GM13976 (cell line): ENCODE measurements around the gene EHMT1.
"Not testable (repeated sequence)": the region's sequence is repeated elsewhere in the genome, so short reads cannot be mapped to it uniquely, and the experiment has no call there.

Experiments used
- DNase-seq: peaks from one replicate; pipeline ENCODE4 v3.0.0; 2012; ENCODE audit warnings: low spot score
- in situ Hi-C: fragments of 300-500 bp; cut with MboI; formaldehyde crosslinking; loops from one replicate; pipeline ENCODE4 v1.12.0; 2022; ENCODE audit warnings: low sequenced_read_pairs, mixed read lengths, inconsistent platforms; ENCODE audit not compliant: unreplicated experiment
- TF ChIP-seq, protein P1 (sequence below): IDR thresholded peaks from 2 replicates; pipeline ENCODE4 v1.5.1; 2012; ENCODE audit warnings: borderline replicate concordance, mild to moderate bottlenecking; ENCODE audit not compliant: insufficient read depth; ENCODE audit errors: extremely low read depth, missing control alignments, control extremely low read depth

The EHMT1 gene

DNA sequence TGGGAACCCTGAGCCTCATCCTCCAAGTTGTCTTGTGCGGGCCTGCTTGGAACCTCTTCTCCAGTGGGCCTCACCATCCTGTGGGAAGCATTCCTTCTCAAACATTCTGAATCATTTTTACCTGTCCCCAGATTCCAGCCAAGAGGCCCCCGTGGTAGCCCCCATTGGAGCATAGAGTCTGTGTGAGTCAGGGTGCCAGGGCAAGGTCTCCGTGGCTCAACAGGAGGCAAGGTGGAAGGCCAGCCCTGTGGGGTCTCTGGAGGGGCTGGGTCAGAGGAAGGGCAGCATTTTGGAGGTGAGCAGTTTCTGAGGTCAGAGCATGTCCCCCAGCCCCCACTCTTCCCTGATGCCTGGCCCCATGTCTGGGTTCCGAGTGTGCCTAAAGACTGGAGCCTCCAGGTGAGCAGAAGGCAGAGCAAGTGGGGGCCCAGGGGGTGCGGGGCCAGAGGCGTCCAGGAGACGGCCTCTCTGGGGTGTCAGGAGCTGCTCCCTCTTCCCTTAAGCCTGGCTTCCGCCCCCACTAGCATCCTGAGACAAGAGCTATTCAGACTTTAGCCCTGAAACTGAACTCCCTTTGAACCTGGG is 260.9 kb downstream of the EHMT1 start:
- DNase-seq = peak; percentile 32
- TF ChIP-seq, protein P1, sequence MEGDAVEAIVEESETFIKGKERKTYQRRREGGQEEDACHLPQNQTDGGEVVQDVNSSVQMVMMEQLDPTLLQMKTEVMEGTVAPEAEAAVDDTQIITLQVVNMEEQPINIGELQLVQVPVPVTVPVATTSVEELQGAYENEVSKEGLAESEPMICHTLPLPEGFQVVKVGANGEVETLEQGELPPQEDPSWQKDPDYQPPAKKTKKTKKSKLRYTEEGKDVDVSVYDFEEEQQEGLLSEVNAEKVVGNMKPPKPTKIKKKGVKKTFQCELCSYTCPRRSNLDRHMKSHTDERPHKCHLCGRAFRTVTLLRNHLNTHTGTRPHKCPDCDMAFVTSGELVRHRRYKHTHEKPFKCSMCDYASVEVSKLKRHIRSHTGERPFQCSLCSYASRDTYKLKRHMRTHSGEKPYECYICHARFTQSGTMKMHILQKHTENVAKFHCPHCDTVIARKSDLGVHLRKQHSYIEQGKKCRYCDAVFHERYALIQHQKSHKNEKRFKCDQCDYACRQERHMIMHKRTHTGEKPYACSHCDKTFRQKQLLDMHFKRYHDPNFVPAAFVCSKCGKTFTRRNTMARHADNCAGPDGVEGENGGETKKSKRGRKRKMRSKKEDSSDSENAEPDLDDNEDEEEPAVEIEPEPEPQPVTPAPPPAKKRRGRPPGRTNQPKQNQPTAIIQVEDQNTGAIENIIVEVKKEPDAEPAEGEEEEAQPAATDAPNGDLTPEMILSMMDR = no peak
- in situ Hi-C loops = no loop called here

DNA sequence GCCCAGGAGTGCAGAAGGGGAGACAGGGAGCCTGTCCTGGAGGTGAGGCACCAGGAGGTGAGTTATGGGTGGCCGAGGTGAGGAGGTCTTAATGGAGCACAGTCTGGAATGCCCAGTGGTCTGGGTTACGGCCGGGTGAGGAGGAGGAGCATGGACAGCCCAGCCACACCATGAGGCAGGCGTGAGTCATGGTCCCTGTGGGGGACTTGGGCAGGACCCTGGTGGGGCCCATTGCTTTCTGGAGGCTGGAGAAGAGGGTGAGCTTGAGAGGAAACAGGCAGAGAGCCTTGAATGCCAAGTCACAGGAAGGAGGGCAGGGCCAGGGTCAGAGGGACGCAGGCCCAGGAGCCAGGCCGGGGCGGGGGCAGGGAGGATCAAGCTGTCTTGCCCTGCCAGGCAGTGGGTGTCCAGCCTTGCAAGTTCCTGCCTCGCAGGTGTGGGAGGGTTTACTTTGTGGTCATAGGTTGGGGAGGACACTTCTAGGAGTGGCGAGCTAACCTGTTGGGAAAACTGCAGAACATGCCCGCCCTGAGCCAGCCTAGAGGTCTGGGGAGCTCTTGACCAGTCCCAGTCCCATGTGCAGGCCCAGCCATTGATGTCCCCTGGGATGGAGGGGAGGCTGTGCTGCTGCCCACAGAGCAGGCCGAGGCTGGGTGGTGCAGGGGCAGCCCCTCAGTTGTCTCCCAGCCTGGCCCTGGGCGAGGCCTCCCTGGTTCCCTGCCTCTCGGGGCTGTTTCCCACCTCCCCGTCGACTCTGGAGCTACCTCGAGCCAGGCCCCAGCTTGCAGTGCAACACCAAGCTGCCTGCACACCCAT is 261.6 kb downstream of the EHMT1 start:
- peak; percentile 32 for DNase-seq
- in situ Hi-C loops = no loop called here
- TF ChIP-seq, protein P1 = no peak

DNA sequence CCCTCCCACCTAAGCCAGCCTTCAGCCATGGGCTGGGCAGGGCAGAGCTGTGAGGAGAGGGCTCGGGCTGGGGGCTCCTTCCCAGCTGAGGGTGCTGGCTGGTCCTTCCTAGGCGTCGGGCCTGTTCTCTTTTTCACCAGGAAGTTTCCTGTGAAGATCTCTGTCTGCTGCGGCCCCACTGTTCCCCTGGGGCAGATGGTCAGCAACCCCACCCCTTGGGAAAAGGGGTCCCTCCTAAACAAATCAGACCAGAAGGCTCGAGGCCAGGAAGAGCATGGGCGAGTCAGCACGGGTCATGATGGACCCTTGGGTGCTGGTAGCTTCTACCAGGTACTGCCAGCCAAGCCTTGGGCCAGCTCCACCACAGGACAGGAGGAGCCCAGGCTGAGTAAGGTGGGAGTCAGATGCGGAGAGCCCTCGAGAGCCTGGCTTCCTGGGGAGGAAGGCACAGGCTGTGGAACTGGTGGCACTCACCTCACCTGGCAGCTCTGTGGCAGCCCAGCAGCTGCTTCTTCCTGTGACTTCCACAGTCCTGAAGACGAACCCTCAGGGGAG is 262.2 kb downstream of the EHMT1 start:
- TF ChIP-seq, protein P1 = no peak
- in situ Hi-C loops = no loop called here
- DNase-seq = peak; percentile 26

DNA sequence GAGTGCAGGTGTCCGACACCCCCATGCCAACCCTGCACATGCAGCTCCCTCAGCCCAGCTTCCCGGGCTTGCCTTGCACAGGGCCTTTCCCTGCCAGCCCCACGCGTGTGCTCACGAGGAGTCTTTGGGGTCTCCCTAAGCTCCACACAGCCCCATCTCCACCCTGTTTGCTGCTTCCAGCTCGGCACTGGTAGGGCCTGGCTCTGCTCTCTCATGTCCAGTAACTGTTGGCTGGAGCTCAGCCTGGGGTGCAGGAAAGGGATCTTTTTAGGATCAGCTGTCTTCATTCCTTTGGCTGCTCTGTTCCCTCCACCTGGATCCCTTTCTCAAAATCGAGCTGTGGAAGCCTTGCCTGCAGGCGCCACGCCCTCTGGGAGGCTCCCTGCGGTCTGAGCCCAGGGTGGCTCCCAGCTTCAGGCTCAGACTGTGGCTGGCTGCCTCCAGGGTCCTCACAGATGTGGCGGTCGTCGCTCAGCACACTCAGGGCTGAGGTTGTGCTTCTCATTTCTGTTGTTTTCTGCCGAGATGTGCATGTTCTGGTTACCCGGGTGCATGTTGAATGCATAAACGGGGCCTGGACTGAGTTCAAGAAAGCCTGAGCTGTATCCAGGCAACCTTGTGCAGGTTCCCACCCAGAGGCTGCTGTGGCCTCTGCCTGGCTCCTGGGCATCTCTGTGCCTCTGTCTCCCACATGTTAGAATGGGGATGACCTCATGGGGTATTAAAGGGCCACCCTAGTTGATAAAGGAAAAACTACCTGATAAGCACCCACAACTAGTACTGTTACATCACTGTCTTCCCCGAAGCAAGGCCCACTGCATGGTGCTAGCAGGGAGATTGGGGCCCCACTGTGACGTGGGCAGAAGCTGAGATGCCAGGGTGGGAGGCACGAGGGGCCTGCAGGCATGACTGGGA is 263.0 kb downstream of the EHMT1 start:
- in situ Hi-C loops = no loop called here
- TF ChIP-seq, protein P1 = no peak
- DNase-seq = no peak

DNA sequence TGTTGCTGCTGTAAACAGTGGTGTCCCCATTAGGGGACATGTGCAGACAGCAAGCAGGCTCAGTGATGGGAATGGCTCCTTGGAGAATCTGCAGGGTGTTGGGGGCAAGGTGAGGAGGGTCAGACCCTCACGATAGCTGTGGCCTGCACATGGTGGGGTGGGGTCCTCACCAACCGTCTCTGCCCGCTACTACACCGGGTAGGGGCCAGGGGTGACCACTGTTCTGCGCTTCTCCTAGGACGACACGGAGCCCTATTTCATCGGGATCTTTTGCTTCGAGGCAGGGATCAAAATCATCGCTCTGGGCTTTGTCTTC is 263.7 kb downstream of the EHMT1 start:
- TF ChIP-seq, protein P1 = no peak
- DNase-seq = no peak
- in situ Hi-C loops = no loop called here

DNA sequence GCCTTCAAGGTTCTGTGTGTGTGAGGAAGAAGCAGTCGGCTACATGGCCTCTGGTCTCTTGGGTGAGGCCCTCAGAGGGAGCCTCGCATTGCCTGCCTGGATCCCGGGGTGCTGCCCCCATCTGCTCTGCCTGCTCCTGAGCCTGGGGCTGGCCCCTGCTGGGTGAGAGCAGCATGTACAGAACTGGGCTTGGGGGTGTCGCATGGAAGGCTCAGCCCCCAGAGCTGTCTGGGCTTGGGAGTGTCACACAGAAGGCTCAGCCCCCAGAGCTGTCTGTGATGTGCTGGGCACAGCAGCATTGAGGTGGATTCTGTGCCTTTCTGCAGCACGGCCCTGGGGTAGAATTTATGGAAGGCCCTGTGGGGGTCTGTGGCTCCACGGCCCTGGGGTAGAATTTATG is 265.2 kb downstream of the EHMT1 start:
- DNase-seq, in situ Hi-C loops: not testable (repeated sequence)

DNA sequence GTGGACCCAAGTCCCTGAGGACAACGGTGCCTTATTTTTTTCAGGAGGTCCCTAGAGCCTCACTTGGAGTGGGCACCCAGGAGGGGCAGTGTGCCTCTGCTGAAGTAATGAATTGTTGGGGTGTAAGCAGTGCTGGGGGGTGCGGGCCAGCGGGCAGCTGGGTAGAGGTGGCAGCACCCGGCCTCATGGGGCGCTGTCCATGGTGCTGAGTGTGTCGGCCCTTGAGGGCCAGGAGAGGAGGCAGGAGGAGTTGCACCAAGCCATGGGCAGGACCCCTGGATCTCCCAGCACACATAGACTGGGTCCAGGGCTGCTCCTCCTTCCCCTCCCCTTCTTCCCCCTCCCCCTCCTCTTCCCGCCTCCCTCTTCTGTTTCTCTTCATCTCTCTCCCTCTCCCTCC is 265.7 kb downstream of the EHMT1 start:
- in situ Hi-C loops, DNase-seq: not testable (repeated sequence)

DNA sequence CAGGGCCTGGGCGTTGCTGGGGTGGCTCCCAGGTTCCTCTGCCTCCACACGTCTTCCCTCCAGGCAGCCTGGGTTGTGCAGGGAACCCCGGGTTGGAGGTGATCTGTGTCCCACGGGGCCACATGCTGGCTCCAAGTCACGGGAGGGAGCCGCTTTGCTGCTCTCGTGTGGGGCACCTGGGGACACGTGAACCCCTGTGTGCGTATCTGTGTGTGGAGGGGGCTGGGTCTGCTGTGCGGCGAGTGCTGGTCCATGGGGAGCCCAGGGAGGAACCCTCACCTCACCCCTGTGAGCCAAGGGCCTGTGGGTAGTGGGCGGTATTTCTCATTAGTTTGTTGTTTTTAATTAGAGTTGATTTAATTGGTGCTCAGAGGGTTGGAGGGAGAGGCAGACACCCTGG is 266.3 kb downstream of the EHMT1 start:
- DNase-seq, in situ Hi-C loops: not testable (repeated sequence)
